Skeletal muscle satellite cell (primary cell): ENCODE measurements around the gene KBTBD8. TPM values are rescaled to one million over a fixed set of nuclear protein-coding genes. Genes with fewer than 3 reads are reported as not detected.

ENCODE experiments used
- H3K27me3 ChIP-seq: 2 replicates; pipeline ENCODE4 v1.7.0; 2013; ENCODE audit warnings: low read length; ENCODE audit not compliant: control insufficient read depth, insufficient read depth
- H3K36me3 ChIP-seq: 2 replicates; pipeline ENCODE4 v1.7.0; 2013; ENCODE audit warnings: mild to moderate bottlenecking, control low read depth, low read length; ENCODE audit not compliant: insufficient read depth
- H3K4me1 ChIP-seq: 2 replicates; pipeline ENCODE4 v1.7.0; 2013; ENCODE audit warnings: low read length; ENCODE audit not compliant: control insufficient read depth, insufficient read depth
- H3K4me2 ChIP-seq: 2 replicates; pipeline ENCODE4 v1.7.0; 2013; ENCODE audit warnings: mild to moderate bottlenecking, low read length
- H3K4me3 ChIP-seq: 2 replicates; pipeline ENCODE4 v1.7.0; 2013; ENCODE audit warnings: low read length
- H3K9ac ChIP-seq: 2 replicates; pipeline ENCODE4 v1.7.0; 2013; ENCODE audit warnings: mild to moderate bottlenecking, low read depth, low read length, moderate library complexity
- H3K9me3 ChIP-seq: replicated peaks from 2 replicates; pipeline ENCODE4 v1.7.0; 2013; ENCODE audit warnings: mild to moderate bottlenecking, control low read depth, low read length
- total RNA-seq: library from RNA; depleted of rRNA; stranded (reverse); fragments of >200 nt; gene quantifications from 2 replicates; pipeline ENCODE4 v1.2.3, GENCODE V29; 2012; rRNA removed

The KBTBD8 gene, protein sequence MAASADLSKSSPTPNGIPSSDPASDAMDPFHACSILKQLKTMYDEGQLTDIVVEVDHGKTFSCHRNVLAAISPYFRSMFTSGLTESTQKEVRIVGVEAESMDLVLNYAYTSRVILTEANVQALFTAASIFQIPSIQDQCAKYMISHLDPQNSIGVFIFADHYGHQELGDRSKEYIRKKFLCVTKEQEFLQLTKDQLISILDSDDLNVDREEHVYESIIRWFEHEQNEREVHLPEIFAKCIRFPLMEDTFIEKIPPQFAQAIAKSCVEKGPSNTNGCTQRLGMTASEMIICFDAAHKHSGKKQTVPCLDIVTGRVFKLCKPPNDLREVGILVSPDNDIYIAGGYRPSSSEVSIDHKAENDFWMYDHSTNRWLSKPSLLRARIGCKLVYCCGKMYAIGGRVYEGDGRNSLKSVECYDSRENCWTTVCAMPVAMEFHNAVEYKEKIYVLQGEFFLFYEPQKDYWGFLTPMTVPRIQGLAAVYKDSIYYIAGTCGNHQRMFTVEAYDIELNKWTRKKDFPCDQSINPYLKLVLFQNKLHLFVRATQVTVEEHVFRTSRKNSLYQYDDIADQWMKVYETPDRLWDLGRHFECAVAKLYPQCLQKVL
- total RNA-seq: 4.8 and 5.0 TPM in 2 replicates

DNA sequence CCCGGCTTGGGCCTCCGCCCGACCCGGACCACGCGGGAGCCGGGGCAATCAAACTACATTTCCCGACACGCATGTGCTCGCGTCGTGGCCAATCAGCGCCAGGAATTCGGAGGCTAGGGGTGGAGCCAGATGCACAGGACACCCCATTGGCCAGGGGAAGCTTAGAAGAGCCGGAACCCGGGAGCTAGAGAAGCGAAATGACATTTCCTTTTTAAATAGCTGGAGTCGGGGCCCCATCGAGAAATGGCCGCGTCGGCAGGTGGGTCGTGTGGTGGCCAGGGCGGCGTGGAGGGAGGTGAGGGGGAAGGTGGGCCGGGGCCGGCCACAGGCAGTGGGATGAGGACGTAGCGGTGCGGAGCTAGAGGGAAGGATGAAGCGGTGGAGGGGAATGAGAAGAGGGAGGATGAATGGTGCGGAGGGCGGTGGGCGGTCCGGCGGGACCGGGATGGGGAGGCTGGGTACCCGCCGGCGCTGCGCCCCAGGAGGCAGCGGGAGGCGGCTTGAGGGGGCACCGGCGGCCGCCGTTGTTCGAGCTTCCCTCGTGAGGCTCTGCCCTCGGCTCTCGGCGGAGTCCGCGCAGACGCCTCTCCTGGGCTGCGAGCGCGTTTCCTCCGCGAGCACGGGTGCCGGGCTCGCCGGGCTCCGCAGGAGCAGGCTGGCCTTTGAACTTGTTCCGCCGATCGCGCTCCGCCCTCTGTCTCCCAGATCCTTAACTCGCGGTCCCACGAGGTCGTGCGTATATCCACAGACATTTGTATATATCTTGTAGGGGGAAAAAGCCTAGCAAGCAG is at the start of gene KBTBD8:
Gene KBTBD8 (plus strand): TSS at position 195 of the 791 bp plus-strand sequence. CDS start 49 bp downstream, at position 244.
- no peaks in the 10 kb centered on the region for H3K9me3 ChIP-seq
- no peaks in the 10 kb centered on the region for H3K36me3 ChIP-seq
- peak within 1 kb of the TSS; percentile 80 for H3K4me3 ChIP-seq
- H3K27me3 ChIP-seq: no peaks in the 10 kb centered on the region
- H3K4me2 ChIP-seq: peak within 1 kb of the TSS; percentile 92
- peaks cover 24% of the 10 kb centered on the region for H3K4me1 ChIP-seq
- H3K9ac ChIP-seq: peak within 1 kb of the TSS; percentile 78

DNA sequence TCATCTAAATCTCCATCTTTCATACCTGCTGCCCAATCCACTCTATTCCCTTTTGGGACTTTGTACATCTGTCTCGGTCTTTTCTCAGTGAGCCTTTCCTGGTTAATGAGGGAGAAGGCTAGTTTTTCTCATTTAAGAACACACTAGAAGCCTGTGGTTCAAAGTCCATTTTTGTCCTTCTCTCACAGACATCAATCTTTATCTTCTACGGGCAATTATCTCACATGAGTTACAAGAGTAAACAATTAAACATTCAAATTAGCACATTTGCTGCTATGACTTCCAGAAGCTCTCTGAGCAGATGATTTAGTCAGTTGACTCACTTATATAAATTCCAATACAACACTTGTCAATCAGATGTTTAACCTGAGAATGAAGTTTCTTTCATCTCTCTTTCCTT is 49.3 kb upstream of the KBTBD8 start:
- Histone ChIP-seq H3K9me3 (no peaks in the 10 kb centered on the region), H3K27me3 (peaks cover 14% of the 10 kb centered on the region), H3K36me3 (no peaks in the 10 kb centered on the region), H3K4me1 (no peaks in the 10 kb centered on the region), H3K4me2 (no peak overlapping the region), H3K9ac (no peak overlapping the region), H3K4me3 (no peak overlapping the region)

DNA sequence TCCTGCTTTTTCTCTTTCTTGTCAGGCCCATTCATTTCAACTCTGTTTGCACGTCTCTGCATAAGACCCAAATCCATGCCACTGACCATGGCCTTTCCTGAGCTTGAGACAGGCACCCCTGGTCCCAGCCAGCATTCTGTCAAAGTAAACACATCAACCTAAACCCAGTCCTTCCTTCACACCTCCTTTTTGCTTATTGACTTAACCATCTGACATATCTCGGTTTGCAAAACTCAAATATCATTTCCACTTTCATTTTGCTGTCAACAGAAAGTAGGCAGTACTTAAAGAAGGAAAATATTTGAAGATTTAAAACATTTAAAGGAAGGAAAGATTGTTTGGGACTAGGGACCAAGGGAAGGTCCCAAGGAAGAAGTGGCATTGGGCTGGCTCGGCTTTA is 48.2 kb upstream of the KBTBD8 start:
- Histone ChIP-seq H3K9ac (no peak overlapping the region), H3K9me3 (no peaks in the 10 kb centered on the region), H3K36me3 (no peaks in the 10 kb centered on the region), H3K4me2 (no peak overlapping the region), H3K4me1 (no peaks in the 10 kb centered on the region), H3K4me3 (no peak overlapping the region), H3K27me3 (peaks cover 14% of the 10 kb centered on the region)

DNA sequence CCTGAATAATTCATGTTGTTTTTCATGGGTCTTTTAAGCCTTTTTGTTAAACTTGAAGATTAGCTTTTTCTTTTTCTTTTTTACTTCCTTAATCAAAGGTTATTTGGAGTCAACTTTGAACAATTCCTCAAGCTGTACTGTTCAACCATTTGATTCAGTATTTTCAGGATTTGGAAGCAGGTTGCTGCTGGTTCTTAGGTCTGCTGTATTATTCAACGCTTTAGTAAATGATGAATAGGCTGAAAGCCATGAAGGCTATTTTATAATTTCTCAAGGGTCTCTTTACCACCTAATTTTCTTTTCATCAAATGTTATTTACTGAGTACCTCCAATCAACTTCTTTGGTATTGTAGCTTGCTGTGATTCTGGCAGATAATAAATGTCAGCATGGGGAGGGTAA is 45.8 kb upstream of the KBTBD8 start:
- Histone ChIP-seq H3K4me1 (no peaks in the 10 kb centered on the region), H3K9me3 (no peaks in the 10 kb centered on the region), H3K27me3 (peaks cover 16% of the 10 kb centered on the region), H3K4me2 (no peak overlapping the region), H3K4me3 (no peak overlapping the region), H3K9ac (no peak overlapping the region), H3K36me3 (no peaks in the 10 kb centered on the region)

DNA sequence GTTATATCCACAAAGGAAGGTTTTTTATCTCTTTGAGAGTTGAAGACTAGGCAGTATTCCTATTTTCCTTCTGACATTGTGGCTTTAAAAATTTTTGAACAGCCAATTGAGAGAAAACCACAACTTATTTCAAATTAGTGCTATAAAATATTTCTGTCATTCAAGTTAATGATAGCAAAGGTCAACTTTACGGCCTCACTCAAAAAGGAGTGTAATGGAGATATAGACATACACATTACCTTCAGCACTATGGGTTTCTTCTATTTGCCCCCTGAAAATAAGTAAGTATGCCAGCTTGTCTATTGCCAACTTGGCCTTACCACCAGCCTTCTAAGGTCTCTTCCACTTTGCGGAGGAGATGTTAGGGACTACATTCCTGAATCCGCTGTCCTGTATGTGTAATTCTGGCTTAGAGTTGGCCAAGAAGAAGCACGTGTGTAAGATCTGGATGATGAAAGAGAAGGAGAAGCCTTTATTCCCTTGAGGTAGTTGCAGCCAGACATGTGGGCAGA is 44.1 kb upstream of the KBTBD8 start:
- Histone ChIP-seq H3K36me3 (no peaks in the 10 kb centered on the region), H3K9ac (no peak overlapping the region), H3K4me3 (no peak overlapping the region), H3K4me1 (no peaks in the 10 kb centered on the region), H3K9me3 (no peaks in the 10 kb centered on the region), H3K27me3 (peaks cover 20% of the 10 kb centered on the region), H3K4me2 (no peak overlapping the region)

- H3K9ac ChIP-seq: no peak overlapping the region
- no peak overlapping the region for H3K4me2 ChIP-seq
- H3K9me3 ChIP-seq: no peaks in the 10 kb centered on the region
- no peaks in the 10 kb centered on the region for H3K36me3 ChIP-seq
- H3K27me3 ChIP-seq: peaks cover 23% of the 10 kb centered on the region
- no peak overlapping the region for H3K4me3 ChIP-seq
- no peaks in the 10 kb centered on the region for H3K4me1 ChIP-seq
Measured at GRCh38 chr3:66956742-66957141, 41.4 kb upstream of the KBTBD8 start.

- no peak overlapping the region for H3K4me3 ChIP-seq
- peaks cover 23% of the 10 kb centered on the region for H3K27me3 ChIP-seq
- H3K9me3 ChIP-seq: no peaks in the 10 kb centered on the region
- H3K4me1 ChIP-seq: no peaks in the 10 kb centered on the region
- no peaks in the 10 kb centered on the region for H3K36me3 ChIP-seq
- no peak overlapping the region for H3K4me2 ChIP-seq
- H3K9ac ChIP-seq: no peak overlapping the region
Measured at GRCh38 chr3:66957367-66957766, 40.7 kb upstream of the KBTBD8 start.

- Histone ChIP-seq H3K9ac (no peak overlapping the region), H3K4me1 (no peaks in the 10 kb centered on the region), H3K27me3 (peaks cover 16% of the 10 kb centered on the region), H3K36me3 (no peaks in the 10 kb centered on the region), H3K4me2 (no peak overlapping the region), H3K9me3 (no peaks in the 10 kb centered on the region), H3K4me3 (no peak overlapping the region)
Measured at GRCh38 chr3:66958067-66958466, 40.0 kb upstream of the KBTBD8 start.

GRCh38 chr3:66962664-66963063 is 35.4 kb upstream of the KBTBD8 start:
- no peak overlapping the region for H3K4me2 ChIP-seq
- H3K4me3 ChIP-seq: no peak overlapping the region
- H3K4me1 ChIP-seq: no peaks in the 10 kb centered on the region
- H3K36me3 ChIP-seq: no peaks in the 10 kb centered on the region
- no peak overlapping the region for H3K9ac ChIP-seq
- H3K27me3 ChIP-seq: peaks cover 19% of the 10 kb centered on the region
- no peaks in the 10 kb centered on the region for H3K9me3 ChIP-seq

DNA sequence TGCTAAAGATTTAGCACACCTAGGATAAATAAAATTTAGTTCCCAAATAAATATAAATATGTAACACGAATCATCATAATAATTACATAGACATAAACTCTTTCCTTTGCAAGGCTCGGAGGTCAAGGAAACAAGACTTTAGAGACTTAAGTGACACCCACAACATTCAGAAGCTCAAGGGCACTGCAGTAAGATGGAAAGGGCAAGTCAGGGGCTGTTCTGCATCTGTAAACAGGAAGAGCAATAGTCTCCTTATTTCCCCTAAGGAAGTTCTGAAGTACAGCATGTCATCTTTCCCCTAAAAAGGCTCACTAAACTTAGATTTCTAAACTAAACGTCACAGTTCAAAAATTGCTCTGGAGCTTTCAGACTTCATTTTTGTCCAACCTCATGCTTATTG is 26.9 kb upstream of the KBTBD8 start:
- no peak overlapping the region for H3K9ac ChIP-seq
- no peak overlapping the region for H3K4me3 ChIP-seq
- H3K36me3 ChIP-seq: no peaks in the 10 kb centered on the region
- peaks cover 14% of the 10 kb centered on the region for H3K27me3 ChIP-seq
- H3K4me1 ChIP-seq: no peaks in the 10 kb centered on the region
- no peaks in the 10 kb centered on the region for H3K9me3 ChIP-seq
- H3K4me2 ChIP-seq: no peak overlapping the region

DNA sequence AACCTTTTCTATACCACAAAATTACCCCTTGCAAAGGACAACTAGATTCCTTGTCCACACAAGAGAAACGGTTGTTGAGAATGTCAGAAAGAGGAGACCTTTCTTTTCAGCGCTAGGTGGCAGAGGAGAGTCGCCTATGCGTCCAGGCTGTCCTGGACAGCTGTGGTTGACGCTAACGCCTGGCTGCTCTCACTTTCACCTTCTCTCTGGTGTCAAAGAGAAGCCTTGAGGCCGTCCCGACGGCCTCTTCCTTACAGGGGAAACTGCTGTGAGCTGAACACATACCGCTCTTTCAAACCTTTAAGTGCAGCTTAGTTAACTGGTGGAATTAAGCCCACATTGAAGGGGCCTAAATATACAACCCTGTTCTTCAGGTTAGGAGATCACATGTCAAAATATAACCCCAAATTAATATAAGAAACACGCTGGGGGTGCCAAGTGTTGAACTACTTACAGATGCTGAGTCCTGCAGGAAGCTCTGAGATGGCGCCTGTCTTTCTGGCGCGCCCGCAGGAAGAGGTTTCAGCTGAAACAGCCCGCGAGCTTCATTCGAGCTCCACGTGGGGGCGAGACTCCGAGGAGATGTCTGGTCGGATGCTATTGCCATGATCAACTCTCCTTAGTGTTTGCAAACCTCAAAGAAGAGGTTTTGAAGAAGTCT is 26.1 kb upstream of the KBTBD8 start:
- H3K9ac ChIP-seq: peak overlapping the region; percentile 46
- H3K36me3 ChIP-seq: no peaks in the 10 kb centered on the region
- peaks cover 14% of the 10 kb centered on the region for H3K27me3 ChIP-seq
- no peaks in the 10 kb centered on the region for H3K9me3 ChIP-seq
- peak overlapping the region; percentile 79 for H3K4me2 ChIP-seq
- no peaks in the 10 kb centered on the region for H3K4me1 ChIP-seq
- peak overlapping the region; percentile 63 for H3K4me3 ChIP-seq
